CD14-positive monocyte (primary cell): ENCODE results near the gene NPC2. TPM values are rescaled to one million over a fixed set of nuclear protein-coding genes. Genes with fewer than 3 reads are reported as not detected.

Experiments
- DNase-seq, 3 donors: peaks; one replicate each; pipeline ENCODE4 v3.0.0-alpha.2; 2011 to 2022
- H2AFZ ChIP-seq: 2 replicates; pipeline ENCODE4 v1.6.0; 2012; ENCODE audit warnings: mild to moderate bottlenecking, low read depth, low read length, inconsistent platforms; ENCODE audit not compliant: insufficient read depth, poor library complexity, severe bottlenecking
- H3K27ac ChIP-seq, 2 donors: 1 replicate in 1 of 2; 2 replicates in 1 of 2; pipeline ENCODE4 v1.5.1; 2012 to 2013; ENCODE audit warnings: low read length in 2 of 2, control low read depth in 1 of 2, inconsistent platforms in 1 of 2, low read depth in 1 of 2, mild to moderate bottlenecking in 1 of 2
- H3K27me3 ChIP-seq, 2 donors: one replicate each; pipeline versions ENCODE4 v1.6.0 to v1.6.1; 2011 to 2013; ENCODE audit warnings: low read length in 2 of 2; ENCODE audit not compliant: control insufficient read depth in 2 of 2, insufficient read depth in 2 of 2
- H3K36me3 ChIP-seq, 2 donors: replicated peaks in 1 of 2; 1 replicate in 1 of 2; 2 replicates in 1 of 2; pipeline versions ENCODE4 v1.5.1 to v1.6.1; 2012 to 2013; ENCODE audit warnings: low read length in 2 of 2, control low read depth in 1 of 2, inconsistent platforms in 1 of 2, mild to moderate bottlenecking in 1 of 2; ENCODE audit not compliant: insufficient read depth in 2 of 2, control insufficient read depth in 1 of 2
- H3K4me1 ChIP-seq, 2 donors: 1 replicate in 1 of 2; 2 replicates in 1 of 2; pipeline versions ENCODE4 v1.5.1 to v1.6.1; 2012 to 2013; ENCODE audit warnings: low read length in 2 of 2, control low read depth in 1 of 2, inconsistent platforms in 1 of 2, mild to moderate bottlenecking in 1 of 2, moderate library complexity in 1 of 2; ENCODE audit not compliant: insufficient read depth in 2 of 2, control insufficient read depth in 1 of 2
- H3K4me2 ChIP-seq: replicated peaks from 2 replicates; pipeline ENCODE3; 2012; ENCODE audit warnings: low read length, moderate library complexity, mild to moderate bottlenecking; ENCODE audit not compliant: poor library complexity, severe bottlenecking; ENCODE audit errors: extremely low read depth
- H3K4me3 ChIP-seq, 3 experiments: fragments of 200-600 bp in 1 of 3; sonication (generic) in 1 of 3; replicated peaks in 1 of 3; 1 replicate in 2 of 3; 2 replicates in 1 of 3; pipeline ENCODE4 v1.5.1; 2011 to 2013; ENCODE audit warnings: low read length in 3 of 3, mild to moderate bottlenecking in 3 of 3, control low read depth in 2 of 3, low read depth in 2 of 3, inconsistent platforms in 1 of 3, moderate library complexity in 1 of 3
- H3K79me2 ChIP-seq: 2 replicates; pipeline ENCODE4 v1.6.0; 2012; ENCODE audit warnings: mild to moderate bottlenecking, control low read depth, inconsistent platforms, low read length, moderate library complexity; ENCODE audit not compliant: insufficient read depth
- H3K9ac ChIP-seq: 2 replicates; pipeline ENCODE4 v1.6.0; 2017; ENCODE audit warnings: low read length, mild to moderate bottlenecking; ENCODE audit not compliant: insufficient read depth, poor library complexity, severe bottlenecking
- H3K9me3 ChIP-seq, 2 donors: replicated peaks in 1 of 2; 1 replicate in 1 of 2; 2 replicates in 1 of 2; pipeline versions ENCODE4 v1.5.1 to v1.6.1; 2012 to 2013; ENCODE audit warnings: low read length in 2 of 2, control low read depth in 1 of 2; ENCODE audit not compliant: control insufficient read depth in 1 of 2, insufficient read depth in 1 of 2
- H4K20me1 ChIP-seq: 2 replicates; pipeline ENCODE4 v1.6.0; 2012; ENCODE audit warnings: mild to moderate bottlenecking, low read length, control low read depth, moderate library complexity; ENCODE audit not compliant: insufficient read depth
- H3K27ac Mint-ChIP-seq, 7 donors: one replicate each; pipeline ENCODE4 v1.8.0; 2020; ENCODE audit warnings: mild to moderate bottlenecking in 7 of 7, mixed read lengths in 7 of 7, moderate library complexity in 6 of 7, inconsistent platforms in 2 of 7
- H3K27me3 Mint-ChIP-seq, 3 donors: one replicate each; pipeline ENCODE4 v1.8.0; 2021 to 2022; ENCODE audit warnings: low read depth in 3 of 3, mild to moderate bottlenecking in 3 of 3, mixed read lengths in 3 of 3, moderate library complexity in 3 of 3, inconsistent platforms in 1 of 3
- H3K36me3 Mint-ChIP-seq, 2 donors: one replicate each; pipeline ENCODE4 v1.8.0; 2020; ENCODE audit warnings: mixed read lengths in 2 of 2, inconsistent platforms in 1 of 2, mild to moderate bottlenecking in 1 of 2
- H3K4me1 Mint-ChIP-seq: one replicate; pipeline ENCODE4 v1.8.0; 2020; ENCODE audit warnings: mild to moderate bottlenecking, mixed read lengths
- H3K4me3 Mint-ChIP-seq, 2 donors: one replicate each; pipeline ENCODE4 v1.8.0; 2020; ENCODE audit warnings: mild to moderate bottlenecking in 2 of 2, mixed read lengths in 2 of 2, moderate library complexity in 1 of 2
- H3K9me3 Mint-ChIP-seq, 7 donors: one replicate each; pipeline ENCODE4 v1.8.0; 2020 to 2022; ENCODE audit warnings: mixed read lengths in 7 of 7, mild to moderate bottlenecking in 6 of 7, moderate library complexity in 6 of 7, inconsistent platforms in 2 of 7
- CTCF ChIP-seq: fragments of 200-600 bp; IDR thresholded peaks from one replicate; pipeline ENCODE4 v1.8.0; 2022; ENCODE audit warnings: antibody characterized with exemption, mild to moderate bottlenecking
- WGBS: methylation state at CpG from one replicate; pipeline ENCODE4 v1.1.5; 2013; ENCODE audit warnings: missing lambda C conversion rate; ENCODE audit not compliant: insufficient coverage; 5-methylcytosine and 5-hydroxymethylcytosine counted together
- intact Hi-C, 2 donors: fragments of 100-400 bp; cut with micrococcal nuclease; formaldehyde crosslinking; loops; one replicate each; pipeline versions ENCODE4 v1.15.0 to v1.15.1; 2023
- polyA plus RNA-seq, 3 donors: library from polyadenylated mRNA; depleted of rRNA in 1 of 3; unstranded in 2 of 3; stranded (reverse) in 1 of 3; fragments of 300-500 nt in 2 of 3; fragments of >200 nt in 1 of 3; fragmentation: Illumina TruSeq in 2 of 3; gene quantifications; 1 replicate in 2 of 3; 2 replicates in 1 of 3; pipeline ENCODE4 v1.2.3, GENCODE V29; 2012 to 2021

Gene NPC2
- polyA plus RNA-seq, 3 donors = 675 to 1,159 (median 772) TPM

DNA sequence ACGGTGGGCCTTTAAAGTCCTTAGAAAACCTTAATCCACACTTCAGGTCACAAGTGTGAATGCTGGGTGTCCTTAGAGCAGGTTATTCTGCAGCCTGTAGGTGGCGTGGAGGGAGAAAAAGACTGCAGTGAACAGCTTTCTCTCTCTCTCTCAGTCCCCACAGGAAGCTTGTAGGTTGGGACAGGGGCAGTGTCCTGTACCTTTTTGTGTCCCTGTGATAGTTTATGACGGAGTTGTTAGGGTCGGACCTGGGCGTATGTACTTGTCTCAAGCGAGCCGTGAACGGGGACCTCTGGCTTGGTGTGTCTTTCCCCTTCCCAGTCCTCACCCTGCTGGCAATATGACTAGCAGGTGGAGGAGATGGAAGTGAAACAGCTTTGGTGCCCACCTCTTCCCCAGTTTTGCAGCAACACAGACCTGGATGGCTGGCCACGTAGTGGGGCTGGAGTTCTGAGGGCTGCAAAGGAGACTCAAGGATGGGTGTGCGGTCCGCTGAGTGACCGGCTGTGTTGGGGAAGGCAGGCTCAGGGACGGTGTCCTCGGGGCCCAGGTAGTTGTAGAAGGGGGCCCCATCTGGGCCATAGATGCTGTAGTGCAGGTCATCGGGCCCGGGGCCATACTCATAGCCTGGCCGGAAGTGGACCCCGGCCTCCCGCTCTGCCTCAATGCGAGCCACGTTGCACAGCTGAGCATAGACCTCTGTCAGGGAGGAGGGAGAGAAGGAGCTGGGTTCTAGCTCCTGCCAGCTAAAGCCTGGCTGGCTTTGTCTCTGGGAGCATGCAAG is 9.3 kb upstream of the NPC2 start:
- 100% methylated on average over 1 of the region's 21 CpGs for WGBS
- H4K20me1 ChIP-seq = no peaks in the 10 kb centered on the region
- H3K27ac Mint-ChIP-seq = peak overlapping the region in 1 of 7 donors; percentile 80
- no peak overlapping the region for H3K4me3 ChIP-seq
- H3K9me3 ChIP-seq = no peaks in the 10 kb centered on the region
- H3K4me2 ChIP-seq = no peak overlapping the region
- TF ChIP-seq CTCF = peak; percentile 35
- intact Hi-C loops = no loop called here
- DNase-seq = no peak
- H3K9me3 Mint-ChIP-seq = no peaks in the 10 kb centered on the region
- H3K4me1 ChIP-seq = no peaks in the 10 kb centered on the region
- H3K27me3 Mint-ChIP-seq = peaks cover 0 to 5% (median 2%) of the 10 kb centered on the region in 3 donors
- H3K4me1 Mint-ChIP-seq = peaks cover 8% of the 10 kb centered on the region
- no peaks in the 10 kb centered on the region for H3K79me2 ChIP-seq
- H3K36me3 ChIP-seq = no peaks in the 10 kb centered on the region
- H3K36me3 Mint-ChIP-seq = peaks cover 0 to 3% of the 10 kb centered on the region in 2 donors
- no peak overlapping the region for H3K27ac ChIP-seq
- no peak overlapping the region for H3K4me3 Mint-ChIP-seq
- no peak overlapping the region for H2AFZ ChIP-seq
- H3K9ac ChIP-seq = no peak overlapping the region
- no peaks in the 10 kb centered on the region for H3K27me3 ChIP-seq

- Mint-ChIP-seq H3K27ac (peak overlapping the region in 1 of 7 donors; percentile 63), H3K9me3 (no peaks in the 10 kb centered on the region), H3K36me3 (peaks cover 0 to 5% of the 10 kb centered on the region in 2 donors), H3K4me1 (peaks cover 8% of the 10 kb centered on the region), H3K4me3 (no peak overlapping the region), H3K27me3 (peaks cover 0 to 3% (median 2%) of the 10 kb centered on the region in 3 donors)
- H3K79me2 ChIP-seq = no peaks in the 10 kb centered on the region
- no peak overlapping the region for H3K27ac ChIP-seq
- H4K20me1 ChIP-seq = no peaks in the 10 kb centered on the region
- no peaks in the 10 kb centered on the region for H3K4me1 ChIP-seq
- H3K9me3 ChIP-seq = no peaks in the 10 kb centered on the region
- DNase-seq = no peak
- no peaks in the 10 kb centered on the region for H3K27me3 ChIP-seq
- H3K36me3 ChIP-seq = no peaks in the 10 kb centered on the region
- no peak overlapping the region for H3K4me2 ChIP-seq
- intact Hi-C loops = no loop called here
- no peak overlapping the region for H3K9ac ChIP-seq
- no peak for TF ChIP-seq CTCF
- H3K4me3 ChIP-seq = no peak overlapping the region
- no peak overlapping the region for H2AFZ ChIP-seq
- 57% methylated on average over 2 of the region's 5 CpGs for WGBS
These were observed 8.6 kb upstream of the NPC2 start for GRCh38 chr14:74501691-74502090.
